K562 (cell line): ENCODE results near the gene SEC24C. TPM values are rescaled to one million over a fixed set of nuclear protein-coding genes. Genes with fewer than 3 reads are reported as not detected.

Source experiments
- ARHGAP35 ChIP-seq: fragments of 450-650 bp; IDR thresholded peaks from 2 replicates; pipeline ENCODE4 v1.6.1; 2018; ENCODE audit not compliant: partially characterized antibody
- EP300 ChIP-seq: IDR thresholded peaks from 2 replicates; pipeline ENCODE4 v1.6.1; 2012; ENCODE audit warnings: low read length, improper control_type of control experiment
- ETS1 ChIP-seq: conservative IDR thresholded peaks from 2 replicates; pipeline ENCODE4 v1.6.1; 2011; ENCODE audit warnings: low read depth, mild to moderate bottlenecking, low read length; ENCODE audit not compliant: control insufficient read depth
- FOSL1 ChIP-seq: fragments of 200-800 bp; sonication (Bioruptor generic); conservative IDR thresholded peaks from 2 replicates; pipeline ENCODE4 v1.6.1; 2016; ENCODE audit warnings: missing genetic modification characterization, missing compliant biosample characterization
- FUS ChIP-seq: fragments of 200-400 bp; formaldehyde crosslinking; optimal IDR thresholded peaks from 2 replicates; pipeline ENCODE3; 2017; ENCODE audit warnings: low read depth, low read length
- KDM5B ChIP-seq: fragments of 200-600 bp; sonication (generic); IDR thresholded peaks from 2 replicates; pipeline ENCODE4 v1.6.1; 2012; ENCODE audit warnings: low read depth, mild to moderate bottlenecking, moderate library complexity, low read length, control low read depth, inconsistent platforms; ENCODE audit not compliant: insufficient replicate concordance
- MAFK ChIP-seq: IDR thresholded peaks from 2 replicates; pipeline ENCODE4 v1.6.1; 2011; ENCODE audit warnings: low read length, improper control_type of control experiment
- MCM5 ChIP-seq: fragments of 450-650 bp; IDR thresholded peaks from 2 replicates; pipeline ENCODE4 v1.6.1; 2016; ENCODE audit warnings: low read depth
- NFE2 ChIP-seq: IDR thresholded peaks from 2 replicates; pipeline ENCODE4 v1.6.1; 2014; ENCODE audit warnings: antibody characterized with exemption, low read depth
- NR1H2 ChIP-seq: sonication (generic); formaldehyde crosslinking; IDR thresholded peaks from 2 replicates; pipeline ENCODE4 v1.4.0; 2020; ENCODE audit warnings: mild to moderate bottlenecking, missing genetic modification reagents
- PREB ChIP-seq: sonication (generic); formaldehyde crosslinking; IDR thresholded peaks from 2 replicates; pipeline ENCODE4 v1.8.1; 2023; ENCODE audit warnings: mild to moderate bottlenecking, missing genetic modification reagents
- SAFB ChIP-seq: fragments of 200-400 bp; formaldehyde crosslinking; IDR thresholded peaks from 2 replicates; pipeline ENCODE4 v1.6.1; 2017; ENCODE audit warnings: low read depth, low read length, borderline replicate concordance
- SETDB1 ChIP-seq: IDR thresholded peaks from one replicate; pipeline ENCODE4 v1.6.1; 2012; ENCODE audit warnings: low read length, control low read depth, inconsistent platforms
- SRSF3 ChIP-seq: fragments of 200-400 bp; formaldehyde crosslinking; IDR thresholded peaks from 2 replicates; pipeline ENCODE4 v1.6.1; 2016; ENCODE audit warnings: mild to moderate bottlenecking, low read length, moderate library complexity; ENCODE audit not compliant: insufficient read depth
- polyA plus RNA-seq, 8 experiments: library from polyadenylated mRNA; depleted of rRNA in 4 of 8; stranded (reverse) in 5 of 8; unstranded in 3 of 8; fragments of >200 nt; fragmentation: Nextera tagmentation in 2 of 8; fragmentation: Illumina TruSeq in 1 of 8; extraction: Ambion mirVana in 2 of 8; extraction: Trizol in 1 of 8; gene quantifications; 2 replicates each; pipeline versions ENCODE4 v1.2.1 to v1.2.3, GENCODE V29; 2011 to 2014; ENCODE audit warnings: inconsistent platforms in 1 of 8, missing spikeins in 1 of 8
- total RNA-seq, 7 experiments: library from RNA; depleted of rRNA in 6 of 7; stranded (reverse); fragments of >200 nt in 6 of 7; fragmentation: Illumina TruSeq in 2 of 7; extraction: Trizol in 2 of 7; gene quantifications; 2 replicates each; pipeline versions ENCODE4 v1.2.1 to v1.2.3, GENCODE V29; 2011 to 2021; ENCODE audit warnings: low replicate concordance in 1 of 7
- TF ChIP-seq, protein P1 (sequence below): IDR thresholded peaks from 2 replicates; pipeline ENCODE4 v1.6.1; 2014; ENCODE audit warnings: antibody characterized with exemption
- TF ChIP-seq, protein P2 (sequence below): sonication (generic); formaldehyde crosslinking; IDR thresholded peaks from 2 replicates; pipeline ENCODE4 v1.8.0; 2022; ENCODE audit warnings: missing genetic modification reagents, mild to moderate bottlenecking, moderate library complexity, borderline replicate concordance
- TF ChIP-seq, protein P3 (sequence below): fragments of 250-450 bp; sonication (Bioruptor Pico); IDR thresholded peaks from 2 replicates; pipeline ENCODE4 v1.4.0; 2020

SEC24C gene
- total and polyA plus RNA-seq, 9 of the 15 experiments (the other 6 are each of a cell fraction or from before 2014, with no cell fraction given): 19.0 to 115 (median 70.5) TPM

- TF ChIP-seq SETDB1 (no peak), PREB (CRISPR knock-in tag) (no peak), SRSF3 (no peak), FUS (peak; percentile 86), MAFK (no peak), SAFB (peak; percentile 95), MCM5 (no peak), FOSL1 (peak; percentile 64), ETS1 (peak; percentile 73), ARHGAP35 (no peak), NFE2 (peak; percentile 7; the same call in 1 of the 2 replicates), NR1H2 (no peak), KDM5B (peak; percentile 72), EP300 (no peak)
- TF ChIP-seq, protein P1, sequence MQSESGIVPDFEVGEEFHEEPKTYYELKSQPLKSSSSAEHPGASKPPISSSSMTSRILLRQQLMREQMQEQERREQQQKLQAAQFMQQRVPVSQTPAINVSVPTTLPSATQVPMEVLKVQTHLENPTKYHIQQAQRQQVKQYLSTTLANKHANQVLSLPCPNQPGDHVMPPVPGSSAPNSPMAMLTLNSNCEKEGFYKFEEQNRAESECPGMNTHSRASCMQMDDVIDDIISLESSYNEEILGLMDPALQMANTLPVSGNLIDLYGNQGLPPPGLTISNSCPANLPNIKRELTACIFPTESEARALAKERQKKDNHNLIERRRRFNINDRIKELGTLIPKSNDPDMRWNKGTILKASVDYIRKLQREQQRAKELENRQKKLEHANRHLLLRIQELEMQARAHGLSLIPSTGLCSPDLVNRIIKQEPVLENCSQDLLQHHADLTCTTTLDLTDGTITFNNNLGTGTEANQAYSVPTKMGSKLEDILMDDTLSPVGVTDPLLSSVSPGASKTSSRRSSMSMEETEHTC: 0 out of 2 replicates have a peak, but pooled peaks have one; percentile 3
- TF ChIP-seq, protein P2, sequence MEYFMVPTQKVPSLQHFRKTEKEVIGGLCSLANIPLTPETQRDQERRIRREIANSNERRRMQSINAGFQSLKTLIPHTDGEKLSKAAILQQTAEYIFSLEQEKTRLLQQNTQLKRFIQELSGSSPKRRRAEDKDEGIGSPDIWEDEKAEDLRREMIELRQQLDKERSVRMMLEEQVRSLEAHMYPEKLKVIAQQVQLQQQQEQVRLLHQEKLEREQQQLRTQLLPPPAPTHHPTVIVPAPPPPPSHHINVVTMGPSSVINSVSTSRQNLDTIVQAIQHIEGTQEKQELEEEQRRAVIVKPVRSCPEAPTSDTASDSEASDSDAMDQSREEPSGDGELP (CRISPR knock-in tag): peak; percentile 79
- TF ChIP-seq, protein P3, sequence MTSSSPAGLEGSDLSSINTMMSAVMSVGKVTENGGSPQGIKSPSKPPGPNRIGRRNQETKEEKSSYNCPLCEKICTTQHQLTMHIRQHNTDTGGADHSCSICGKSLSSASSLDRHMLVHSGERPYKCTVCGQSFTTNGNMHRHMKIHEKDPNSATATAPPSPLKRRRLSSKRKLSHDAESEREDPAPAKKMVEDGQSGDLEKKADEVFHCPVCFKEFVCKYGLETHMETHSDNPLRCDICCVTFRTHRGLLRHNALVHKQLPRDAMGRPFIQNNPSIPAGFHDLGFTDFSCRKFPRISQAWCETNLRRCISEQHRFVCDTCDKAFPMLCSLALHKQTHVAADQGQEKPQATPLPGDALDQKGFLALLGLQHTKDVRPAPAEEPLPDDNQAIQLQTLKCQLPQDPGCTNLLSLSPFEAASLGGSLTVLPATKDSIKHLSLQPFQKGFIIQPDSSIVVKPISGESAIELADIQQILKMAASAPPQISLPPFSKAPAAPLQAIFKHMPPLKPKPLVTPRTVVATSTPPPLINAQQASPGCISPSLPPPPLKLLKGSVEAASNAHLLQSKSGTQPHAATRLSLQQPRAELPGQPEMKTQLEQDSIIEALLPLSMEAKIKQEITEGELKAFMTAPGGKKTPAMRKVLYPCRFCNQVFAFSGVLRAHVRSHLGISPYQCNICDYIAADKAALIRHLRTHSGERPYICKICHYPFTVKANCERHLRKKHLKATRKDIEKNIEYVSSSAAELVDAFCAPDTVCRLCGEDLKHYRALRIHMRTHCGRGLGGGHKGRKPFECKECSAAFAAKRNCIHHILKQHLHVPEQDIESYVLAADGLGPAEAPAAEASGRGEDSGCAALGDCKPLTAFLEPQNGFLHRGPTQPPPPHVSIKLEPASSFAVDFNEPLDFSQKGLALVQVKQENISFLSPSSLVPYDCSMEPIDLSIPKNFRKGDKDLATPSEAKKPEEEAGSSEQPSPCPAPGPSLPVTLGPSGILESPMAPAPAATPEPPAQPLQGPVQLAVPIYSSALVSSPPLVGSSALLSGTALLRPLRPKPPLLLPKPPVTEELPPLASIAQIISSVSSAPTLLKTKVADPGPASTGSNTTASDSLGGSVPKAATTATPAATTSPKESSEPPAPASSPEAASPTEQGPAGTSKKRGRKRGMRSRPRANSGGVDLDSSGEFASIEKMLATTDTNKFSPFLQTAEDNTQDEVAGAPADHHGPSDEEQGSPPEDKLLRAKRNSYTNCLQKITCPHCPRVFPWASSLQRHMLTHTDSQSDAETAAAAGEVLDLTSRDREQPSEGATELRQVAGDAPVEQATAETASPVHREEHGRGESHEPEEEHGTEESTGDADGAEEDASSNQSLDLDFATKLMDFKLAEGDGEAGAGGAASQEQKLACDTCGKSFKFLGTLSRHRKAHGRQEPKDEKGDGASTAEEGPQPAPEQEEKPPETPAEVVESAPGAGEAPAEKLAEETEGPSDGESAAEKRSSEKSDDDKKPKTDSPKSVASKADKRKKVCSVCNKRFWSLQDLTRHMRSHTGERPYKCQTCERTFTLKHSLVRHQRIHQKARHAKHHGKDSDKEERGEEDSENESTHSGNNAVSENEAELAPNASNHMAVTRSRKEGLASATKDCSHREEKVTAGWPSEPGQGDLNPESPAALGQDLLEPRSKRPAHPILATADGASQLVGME (CRISPR knock-in tag): 0 out of 2 replicates have a peak, but pooled peaks have one; percentile 71
These were observed 28.3 kb downstream of the SEC24C start (continued) for GRCh38 chr10:73772281-73773151.
